ENCODE results near the gene CDC42SE2.

GRCh38 chr5:131277447-131277846, 13.6 kb downstream of the CDC42SE2 start:
- TF ChIP-seq EZH2 (IDR thresholded peaks at IDR 0.05; ENCODE audit: insufficient read depth, low read length) (no peak), CTCF (IDR thresholded peaks at IDR 0.05; ENCODE audit: insufficient read depth, low read depth, low read length) (no peak)
